Activated CD4-positive, CD25-positive, alpha-beta regulatory T cell treated with anti-CD3 and anti-CD28 coated beads, Interleukin-2, amount 50 U/mL, for 16 hours (primary cell): ENCODE data around the gene CCR9.

Source experiments
- DNase-seq: peaks from one replicate; pipeline ENCODE4 v3.0.0-alpha.2; 2020; ENCODE audit warnings: low read depth, low spot score

Gene CCR9

GRCh38 chr3:45952456-45952855 is 66.1 kb downstream of the CCR9 start:
- no peak for DNase-seq
